Common myeloid progenitor, CD34-positive (primary cell): ENCODE measurements around the gene HLA-DOB.

Source experiments
- CTCF ChIA-PET: fragments of 350-600 bp; sonication (Branson Sonifier 250); formaldehyde crosslinking; loops from one replicate; lab custom pipeline; 2021; ENCODE audit warnings: antibody characterized with exemption; lab: Charles Lee
- POLR2A ChIA-PET: fragments of 350-600 bp; sonication (Branson Sonifier 250); formaldehyde crosslinking; loops from one replicate; lab custom pipeline; 2021; ENCODE audit warnings: antibody characterized with exemption; lab: Charles Lee
- DNase-seq, 3 donors: peaks; one replicate each; pipeline versions ENCODE4 v3.0.0 to v3.0.0-alpha.2; 2013
- H3K27ac ChIP-seq, 2 experiments: 1 replicate in 1 of 2; 2 replicates in 1 of 2; pipeline ENCODE4 v1.7.0; 2013; ENCODE audit warnings: inconsistent platforms in 2 of 2, low read length in 2 of 2, mild to moderate bottlenecking in 2 of 2, low read depth in 1 of 2, moderate library complexity in 1 of 2; ENCODE audit not compliant: severe bottlenecking in 2 of 2, insufficient read depth in 1 of 2, poor library complexity in 1 of 2
- H3K27me3 ChIP-seq, 5 experiments: replicated peaks in 2 of 5; 1 replicate in 3 of 5; 2 replicates in 2 of 5; pipeline versions ENCODE4 v1.6.1 to v1.7.0; 2013; ENCODE audit warnings: low read length in 4 of 5, mild to moderate bottlenecking in 2 of 5, moderate library complexity in 2 of 5, inconsistent platforms in 1 of 5; ENCODE audit not compliant: insufficient read depth in 5 of 5, control insufficient read depth in 4 of 5
- H3K36me3 ChIP-seq, 4 experiments: 1 replicate in 2 of 4; 2 replicates in 2 of 4; pipeline versions ENCODE4 v1.6.1 to v1.7.0; 2013; ENCODE audit warnings: low read length in 3 of 4, control low read depth in 1 of 4, mild to moderate bottlenecking in 1 of 4; ENCODE audit not compliant: control insufficient read depth in 4 of 4, insufficient read depth in 4 of 4
- H3K4me1 ChIP-seq, 4 experiments: 1 replicate in 3 of 4; 2 replicates in 1 of 4; pipeline versions ENCODE4 v1.6.1 to v1.7.1; 2013; ENCODE audit warnings: low read length in 3 of 4, mild to moderate bottlenecking in 3 of 4, control low read depth in 1 of 4, inconsistent platforms in 1 of 4, moderate library complexity in 1 of 4; ENCODE audit not compliant: control insufficient read depth in 4 of 4, insufficient read depth in 4 of 4; ENCODE audit errors: control extremely low read depth in 1 of 4
- H3K4me3 ChIP-seq, 7 experiments: 1 replicate in 4 of 7; 2 replicates in 3 of 7; pipeline versions ENCODE4 v1.5.1 to v1.7.0; 2013; ENCODE audit warnings: mild to moderate bottlenecking in 7 of 7, low read length in 6 of 7, moderate library complexity in 6 of 7, inconsistent platforms in 2 of 7, low read depth in 2 of 7, control low read depth in 1 of 7; ENCODE audit not compliant: insufficient read depth in 4 of 7, control insufficient read depth in 1 of 7; ENCODE audit errors: extremely low read depth in 1 of 7
- H3K9me3 ChIP-seq, 5 experiments: 1 replicate in 4 of 5; 2 replicates in 1 of 5; pipeline versions ENCODE4 v1.6.1 to v1.7.1; 2013; ENCODE audit warnings: low read length in 4 of 5, mild to moderate bottlenecking in 2 of 5, inconsistent platforms in 1 of 5, low read depth in 1 of 5, moderate library complexity in 1 of 5; ENCODE audit not compliant: control insufficient read depth in 4 of 5, insufficient read depth in 2 of 5; ENCODE audit errors: control extremely low read depth in 1 of 5
- WGBS: methylation state at CpG from one replicate; pipeline ENCODE4 v1.1.5; 2013; ENCODE audit not compliant: insufficient coverage; 5-methylcytosine and 5-hydroxymethylcytosine counted together

Gene HLA-DOB

DNA sequence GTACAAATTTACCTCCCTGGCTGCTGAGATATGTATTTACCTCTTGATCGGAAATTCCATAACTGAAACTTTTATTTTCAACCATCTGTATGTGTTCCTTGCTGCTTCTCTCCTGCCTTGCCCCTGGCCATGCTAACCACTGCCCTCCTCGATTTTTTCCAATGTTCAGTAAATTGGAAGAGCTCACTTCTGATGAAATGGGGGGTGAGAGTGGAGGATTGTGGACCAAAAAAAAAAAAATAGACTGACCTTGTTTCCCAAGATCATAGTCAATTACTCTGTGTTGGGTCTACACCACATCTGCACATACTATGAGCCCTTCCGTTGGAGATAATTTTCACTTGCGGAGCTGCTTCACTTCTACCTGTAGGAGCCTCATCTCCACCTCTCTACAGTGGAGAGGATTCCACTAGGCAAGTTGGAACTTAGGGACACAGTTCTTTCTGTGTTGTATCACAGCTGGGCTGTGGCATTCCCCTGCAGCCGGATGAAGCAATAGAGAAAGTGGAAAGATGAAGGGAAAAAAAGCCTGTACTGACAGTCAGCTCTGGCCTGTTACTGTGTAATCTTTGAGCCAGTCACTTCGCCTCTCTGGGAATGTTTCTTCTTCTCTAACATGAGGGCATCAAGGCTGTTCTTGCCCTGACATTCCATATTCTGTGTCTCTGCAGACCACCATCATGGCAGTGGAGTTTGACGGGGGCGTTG lies 38.8 kb upstream of the HLA-DOB start:
- POLR2A ChIA-PET = no interaction called here
- Histone ChIP-seq H3K4me3 (peak overlapping the region in 3 of 7 experiments; percentile 94 to 97 (median 95)), H3K27ac (no peak overlapping the region), H3K9me3 (no peaks in the 10 kb centered on the region), H3K4me1 (peaks cover 6 to 32% (median 28%) of the 10 kb centered on the region in 4 experiments), H3K27me3 (no peaks in the 10 kb centered on the region), H3K36me3 (peaks cover 6 to 44% (median 21%) of the 10 kb centered on the region in 4 experiments)
- no peak for DNase-seq
- CTCF ChIA-PET = interaction anchor here (1.1 to 7.8 kb wide), 12 partner anchors 9 to 440 kb away, joined by 3 to 94 read pairs (median 6); partner anchors contain the start of genes PSMB8 and TAP2
- 100% methylated on average over 3 of the region's 8 CpGs for WGBS

DNA sequence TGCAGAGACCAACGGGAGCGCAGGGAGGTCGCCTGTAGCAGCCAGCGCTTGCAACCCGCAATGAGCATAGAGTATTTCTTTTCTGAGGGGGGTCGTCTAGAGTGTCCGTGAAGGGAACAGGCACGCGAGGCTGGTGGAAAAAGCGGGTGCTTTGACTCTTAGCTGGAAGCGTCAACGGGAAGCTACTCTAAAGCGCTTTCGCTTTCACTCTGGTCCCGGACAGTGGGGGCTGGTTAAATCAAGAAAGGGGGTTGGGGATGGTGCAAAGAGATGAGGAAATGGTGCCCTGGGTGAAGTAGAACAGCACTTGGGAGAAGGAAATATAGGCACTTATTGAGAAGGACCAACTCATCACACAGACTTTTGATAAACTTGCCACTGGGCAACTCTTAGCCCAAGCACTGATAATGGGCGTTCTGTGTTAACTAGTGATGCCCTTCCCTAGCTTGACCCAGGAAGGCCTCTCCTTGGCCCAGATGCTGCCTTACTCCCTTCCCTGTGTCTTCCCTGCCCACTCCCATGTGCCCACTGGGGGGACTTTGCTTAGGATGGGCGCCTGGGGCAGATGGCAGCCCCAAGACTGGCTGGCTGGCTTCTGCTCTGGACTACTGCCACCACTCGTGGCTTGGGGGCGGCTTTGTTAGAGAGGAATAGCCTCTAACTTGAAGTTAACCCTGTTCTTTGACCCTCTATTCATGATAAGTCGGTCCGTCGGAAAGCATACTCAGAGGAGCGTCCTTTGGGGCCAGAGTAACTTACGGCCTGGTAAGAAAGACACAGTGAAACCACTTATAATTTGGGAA lies 37.8 kb upstream of the HLA-DOB start:
- peak; percentile 68 to 86 (median 85) for DNase-seq
- Histone ChIP-seq H3K27me3 (no peaks in the 10 kb centered on the region), H3K4me1 (peaks cover 6 to 32% (median 28%) of the 10 kb centered on the region in 4 experiments), H3K9me3 (no peaks in the 10 kb centered on the region), H3K27ac (peak overlapping the region; percentile 34 to 89), H3K4me3 (peak overlapping the region; percentile 88 to 97 (median 95)), H3K36me3 (peaks cover 13 to 48% (median 27%) of the 10 kb centered on the region in 4 experiments)
- 15% methylated on average over 17 of the region's 24 CpGs for WGBS
- POLR2A ChIA-PET = interaction anchor here (0.6 to 2.3 kb wide), 5 partner anchors 10 to 117 kb away, joined by 3 to 29 read pairs (median 11); partner anchors contain the start of genes PSMB8 and TAP2
- CTCF ChIA-PET = interaction anchor here (0.6 to 7.8 kb wide), 18 partner anchors 9 to 631 kb away, joined by 3 to 94 read pairs (median 4); partner anchors contain the start of genes HLA-DMA, NOTCH4, PSMB8 and TAP2

DNA sequence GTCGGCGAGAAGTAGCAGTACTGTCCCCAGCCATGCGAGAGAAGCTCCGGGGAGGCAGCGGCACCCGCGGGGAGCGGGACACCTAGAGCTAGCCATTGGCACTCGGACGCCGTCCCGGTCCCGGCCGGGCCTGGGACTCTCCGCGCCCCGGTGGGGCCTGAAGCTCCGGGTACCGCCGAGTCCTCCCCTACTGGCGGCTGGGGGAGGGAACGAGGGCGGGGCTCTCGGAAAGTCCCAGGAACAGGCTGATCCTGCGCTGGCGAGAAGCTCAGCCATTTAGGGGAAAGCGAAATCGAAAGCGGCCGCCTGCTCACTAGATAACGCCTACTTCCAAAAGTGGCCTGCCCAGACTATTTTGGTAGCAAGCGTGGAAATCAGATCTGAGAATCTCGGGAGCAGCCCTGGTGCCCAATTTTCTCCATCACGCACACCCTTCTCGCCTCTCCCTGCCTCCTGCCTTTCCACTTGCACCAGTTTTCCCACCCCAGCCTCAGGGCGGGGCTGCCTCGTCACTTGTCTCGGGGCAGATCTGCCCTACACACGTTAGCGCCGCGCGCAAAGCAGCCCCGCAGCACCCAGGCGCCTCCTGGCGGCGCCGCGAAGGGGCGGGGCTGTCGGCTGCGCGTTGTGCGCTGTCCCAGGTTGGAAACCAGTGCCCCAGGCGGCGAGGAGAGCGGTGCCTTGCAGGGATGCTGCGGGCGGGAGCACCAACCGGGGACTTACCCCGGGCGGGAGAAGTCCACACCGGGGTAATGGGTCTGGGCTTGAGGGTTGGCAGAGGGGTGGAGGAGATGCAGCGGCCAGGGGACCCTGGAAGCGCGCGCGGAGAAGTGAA lies 37.0 kb upstream of the HLA-DOB start, which contains the start of the genes PSMB9 and TAP1:
TSS of gene PSMB9 (plus strand) at position 652 of the 835 bp plus-strand sequence. CDS start at position 690, 38 bp downstream.
TSS of gene TAP1 (minus strand) at position 164 of the 835 bp plus-strand sequence. CDS start at position 96, 68 bp downstream.
- Histone ChIP-seq H3K27me3 (no peaks in the 10 kb centered on the region), H3K9me3 (no peaks in the 10 kb centered on the region), H3K4me3 (peak within 1 kb of the TSS; percentile 88 to 97 (median 95)), H3K27ac (peak within 1 kb of the TSS; percentile 74 to 89), H3K4me1 (peaks cover 6 to 32% (median 28%) of the 10 kb centered on the region in 4 experiments), H3K36me3 (peaks cover 13 to 43% (median 28%) of the 10 kb centered on the region in 4 experiments)
- POLR2A ChIA-PET = interaction anchor here (0.6 to 2.3 kb wide), 7 partner anchors 9 to 162 kb away, joined by 3 to 29 read pairs (median 5); partner anchors contain the start of genes PSMB8 and TAP2
- CTCF ChIA-PET = interaction anchor here (0.7 to 7.8 kb wide), 18 partner anchors 9 to 438 kb away, joined by 3 to 94 read pairs (median 4); partner anchors contain the start of genes HLA-DMA, PSMB8 and TAP2
- DNase-seq = peak; percentile 94 to 98 (median 98)
- WGBS = under 1% methylated on average over 60 of the region's 68 CpGs

DNA sequence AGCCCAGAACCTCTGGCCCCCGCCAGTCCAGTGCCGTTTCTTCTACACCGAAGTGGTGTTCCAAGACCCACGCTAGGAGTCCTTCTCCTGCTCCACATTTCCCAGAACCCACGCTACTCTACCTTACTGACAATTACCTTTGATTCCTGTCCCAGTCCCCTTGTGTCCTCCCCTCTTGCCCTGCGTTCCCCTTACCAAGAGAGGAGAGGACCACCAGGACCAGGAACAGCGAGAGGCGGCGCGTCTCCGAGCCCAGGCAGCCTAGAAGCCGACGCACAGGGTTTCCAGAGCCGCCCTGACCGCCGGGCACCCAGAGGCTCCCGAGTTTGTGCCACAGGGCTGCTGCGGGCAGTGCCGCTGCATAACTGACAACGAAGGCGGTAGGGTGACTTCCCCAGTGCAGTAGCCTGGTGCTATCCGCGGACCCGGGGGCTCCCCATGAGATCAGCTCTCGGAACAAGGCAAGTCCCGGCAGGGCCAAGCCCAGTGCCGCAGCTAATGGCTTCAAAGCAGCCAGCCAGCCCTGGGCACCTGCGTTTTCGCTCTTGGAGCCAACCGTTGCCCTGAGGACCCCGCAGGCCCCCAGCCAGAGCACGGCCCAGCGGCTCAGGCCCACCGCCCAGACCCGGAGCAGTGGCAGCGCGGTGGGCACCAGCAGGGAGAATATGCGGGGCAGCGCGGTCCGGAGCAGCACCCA lies 36.2 kb upstream of the HLA-DOB start:
- peaks cover 6 to 32% (median 28%) of the 10 kb centered on the region in 4 experiments for H3K4me1 ChIP-seq

DNA sequence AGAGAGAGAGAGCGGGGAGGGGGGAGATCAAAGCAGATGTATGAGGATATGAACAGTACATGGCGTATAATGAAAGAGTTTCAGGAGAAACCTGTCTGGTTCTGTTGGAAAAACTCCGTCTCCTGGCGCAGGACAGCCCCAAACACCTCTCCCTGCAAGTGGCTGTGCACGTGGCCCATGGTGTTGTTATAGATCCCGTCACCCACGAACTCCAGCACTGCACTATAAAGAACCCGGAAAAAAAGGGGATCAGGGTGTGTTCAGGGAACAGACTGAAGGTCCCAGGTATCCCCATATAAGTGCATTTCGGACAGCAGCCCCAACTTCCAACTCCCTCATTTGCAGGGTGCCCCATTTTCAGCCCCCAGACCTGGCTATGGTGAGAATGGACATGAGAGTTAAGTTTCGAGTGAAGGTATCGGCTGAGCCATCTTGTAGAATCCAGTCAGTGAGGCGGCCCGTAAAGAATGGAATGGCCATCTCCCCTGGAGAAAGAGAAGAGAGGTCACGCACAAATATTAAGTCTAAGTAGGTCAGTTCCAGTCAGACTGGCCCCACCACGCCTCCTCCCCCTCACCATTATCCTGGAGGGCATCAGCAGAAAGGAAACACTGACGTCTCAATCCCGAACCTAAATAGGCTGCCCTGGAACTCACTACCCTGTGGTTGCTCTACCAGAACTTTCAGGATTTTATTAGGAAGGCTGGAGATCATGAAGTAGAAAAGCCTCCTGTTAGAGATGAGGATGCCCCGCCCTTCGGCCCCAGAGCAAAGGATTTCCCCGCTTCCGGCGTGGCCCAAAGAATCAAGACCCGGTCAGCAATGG lies 35.4 kb upstream of the HLA-DOB start:
- ChIA-PET POLR2A (interaction anchor here (0.5 to 2.2 kb wide), 3 partner anchors 7 to 120 kb away, joined by 5 to 29 read pairs (median 5); partner anchors contain the start of gene PSMB8), CTCF (interaction anchor here (1.2 to 7.8 kb wide), 7 partner anchors 12 to 428 kb away, joined by 3 to 94 read pairs (median 16); partner anchors contain the start of gene TAP2)
- peaks cover 24 to 43% (median 34%) of the 10 kb centered on the region in 4 experiments for H3K36me3 ChIP-seq
- peaks cover 6 to 35% (median 28%) of the 10 kb centered on the region in 4 experiments for H3K4me1 ChIP-seq
- DNase-seq = no peak
- H3K27ac ChIP-seq = peak overlapping the region in 1 of 2 experiments; percentile 89
- H3K9me3 ChIP-seq = no peaks in the 10 kb centered on the region
- no peaks in the 10 kb centered on the region for H3K27me3 ChIP-seq
- H3K4me3 ChIP-seq = peak overlapping the region; percentile 88 to 97 (median 95)
- 50% methylated on average over 18 of the region's 23 CpGs for WGBS

More for the DNA sequence above, 36.2 kb upstream of the HLA-DOB start:
- peak overlapping the region; percentile 88 to 97 (median 95) for H3K4me3 ChIP-seq
- H3K27me3 ChIP-seq = no peaks in the 10 kb centered on the region
- H3K36me3 ChIP-seq = peaks cover 18 to 43% (median 29%) of the 10 kb centered on the region in 4 experiments
- ChIA-PET POLR2A (interaction anchor here (0.5 to 2.3 kb wide), 6 partner anchors 8 to 163 kb away, joined by 3 to 29 read pairs (median 8); partner anchors contain the start of genes PSMB8 and TAP2), CTCF (interaction anchor here (0.7 to 7.8 kb wide), 15 partner anchors 8 to 428 kb away, joined by 3 to 94 read pairs (median 4); partner anchors contain the start of genes HLA-DMA, PSMB8 and TAP2)
- H3K9me3 ChIP-seq = no peaks in the 10 kb centered on the region
- under 1% methylated on average over 36 of the region's 41 CpGs for WGBS
- H3K27ac ChIP-seq = peak overlapping the region; percentile 74 to 89
- DNase-seq = peak in 2 of 3 donors; percentile 59 to 65
